Frontal cortex (tissue), 4 donors: Measurements from ENCODE around the gene VSTM2B. TPM values are rescaled to one million over a fixed set of nuclear protein-coding genes. Genes with fewer than 3 reads are reported as not detected.
"Not testable (repeated sequence)": the region's sequence is repeated elsewhere in the genome, so short reads cannot be mapped to it uniquely, and the experiment has no call there.

Source experiments
- DNase-seq, 2 donors: peaks; one replicate each; pipeline ENCODE4 v3.0.0; 2012; ENCODE audit warnings: low spot score in 2 of 2
- FAIRE-seq: peaks from 2 replicates; lab custom pipeline; 2012; peaks lifted over from hg19 to GRCh38; lab: Jason Lieb, UNC
- total RNA-seq: library from RNA; depleted of rRNA; stranded (reverse); fragments of >200 nt; gene quantifications from one replicate; pipeline ENCODE4 v1.2.3, GENCODE V29; 2014
- donor health status: control.
- donor health status: control.
- donor health status: control.

VSTM2B gene
- 28.9 TPM for total RNA-seq

- FAIRE-seq (no peak), DNase-seq (peak in 1 of 2 donors; percentile 64)
Measured at GRCh38 chr19:29525901-29526729, at the start of gene VSTM2B. Gene VSTM2B (plus strand): TSS chr19:29525994. CDS start chr19:29526584, 590 bp downstream.

- FAIRE-seq = no peak
Measured at GRCh38 chr19:29476528-29476927, 49.3 kb upstream of the VSTM2B start.

GRCh38 chr19:29477831-29478577 is 47.8 kb upstream of the VSTM2B start:
- DNase-seq (no peak), FAIRE-seq (no peak)

More at GRCh38 chr19:29476528-29476927, 49.3 kb upstream of the VSTM2B start:
- DNase-seq = no peak

GRCh38 chr19:29478578-29479565 is 46.9 kb upstream of the VSTM2B start:
- FAIRE-seq = no peak
- peak in 1 of 2 donors; percentile 64 for DNase-seq

GRCh38 chr19:29479941-29480340 is 45.9 kb upstream of the VSTM2B start:
- no peak for DNase-seq
- no peak for FAIRE-seq

- no peak for DNase-seq
- FAIRE-seq = no peak
Measured at GRCh38 chr19:29480507-29480906, 45.3 kb upstream of the VSTM2B start.

- FAIRE-seq = no peak
- no peak for DNase-seq
Measured at GRCh38 chr19:29482855-29483640, 42.7 kb upstream of the VSTM2B start.

GRCh38 chr19:29483641-29483920 is 42.2 kb upstream of the VSTM2B start:
- DNase-seq = no peak
- no peak for FAIRE-seq

- DNase-seq (no peak), FAIRE-seq (no peak)
Measured at GRCh38 chr19:29483944-29484581, 41.7 kb upstream of the VSTM2B start.

GRCh38 chr19:29484876-29485275 is 40.9 kb upstream of the VSTM2B start:
- FAIRE-seq (no peak), DNase-seq (no peak)

GRCh38 chr19:29485293-29485692 is 40.5 kb upstream of the VSTM2B start:
- no peak for FAIRE-seq
- no peak for DNase-seq

GRCh38 chr19:29486961-29487360 is 38.8 kb upstream of the VSTM2B start:
- FAIRE-seq, DNase-seq: not testable (repeated sequence)

GRCh38 chr19:29487432-29487831 is 38.4 kb upstream of the VSTM2B start:
- FAIRE-seq = no peak
- no peak for DNase-seq

- DNase-seq = no peak
Measured at GRCh38 chr19:29488316-29488715, 37.5 kb upstream of the VSTM2B start.

GRCh38 chr19:29489172-29489951 is 36.4 kb upstream of the VSTM2B start:
- DNase-seq = no peak

More at GRCh38 chr19:29488316-29488715, 37.5 kb upstream of the VSTM2B start:
- FAIRE-seq = no peak

GRCh38 chr19:29491491-29491890 is 34.3 kb upstream of the VSTM2B start:
- no peak for FAIRE-seq
- DNase-seq = no peak

More at GRCh38 chr19:29489172-29489951, 36.4 kb upstream of the VSTM2B start:
- FAIRE-seq = no peak

GRCh38 chr19:29491995-29492577 is 33.7 kb upstream of the VSTM2B start:
- DNase-seq = no peak
- no peak for FAIRE-seq

- DNase-seq (no peak), FAIRE-seq (no peak)
Measured at GRCh38 chr19:29492769-29493168, 33.0 kb upstream of the VSTM2B start.
